Activated CD8-positive, alpha-beta memory T cell treated with anti-CD3 and anti-CD28 coated beads for 36 hours (primary cell): ENCODE data around the gene TUBB2B. TPM values are rescaled to one million over a fixed set of nuclear protein-coding genes. Genes with fewer than 3 reads are reported as not detected.
"Not testable (repeated sequence)": the region's sequence is repeated elsewhere in the genome, so short reads cannot be mapped to it uniquely, and the experiment has no call there.

Experiments
- CTCF ChIA-PET: fragments of 350-600 bp; sonication (Branson Sonifier 250); formaldehyde crosslinking; loops from one replicate; lab custom pipeline; 2021; ENCODE audit warnings: antibody characterized with exemption; lab: Charles Lee
- POLR2A ChIA-PET: fragments of 350-600 bp; sonication (Branson Sonifier 250); formaldehyde crosslinking; loops from one replicate; lab custom pipeline; 2021; ENCODE audit warnings: antibody characterized with exemption; lab: Charles Lee
- total RNA-seq, 2 experiments: library from RNA; stranded (reverse); gene quantifications; one replicate each; pipeline ENCODE4 v1.2.3, GENCODE V29; 2021

TUBB2B gene
- total RNA-seq, 2 experiments from 2014 or later, result not detected

DNA sequence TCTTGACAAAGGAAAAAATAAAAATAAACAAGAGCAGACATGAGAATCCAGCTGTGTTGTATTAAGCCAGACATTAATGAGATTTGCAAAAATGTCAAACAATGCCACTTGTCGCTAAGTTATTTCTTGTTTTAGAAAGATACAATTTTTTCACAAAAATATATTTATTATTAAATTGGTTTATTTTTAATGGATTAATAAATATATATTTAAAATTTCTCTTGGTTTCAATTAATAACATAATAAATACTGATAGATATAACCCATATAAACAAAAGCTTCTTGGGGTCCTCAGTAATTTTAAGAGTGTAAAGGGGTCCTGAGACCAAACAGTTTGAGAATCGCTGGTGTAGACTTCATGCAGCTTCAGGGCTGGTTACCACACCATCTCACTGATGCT, 26.1 kb downstream of the TUBB2B start:
- CTCF ChIA-PET, result no interaction called here

DNA sequence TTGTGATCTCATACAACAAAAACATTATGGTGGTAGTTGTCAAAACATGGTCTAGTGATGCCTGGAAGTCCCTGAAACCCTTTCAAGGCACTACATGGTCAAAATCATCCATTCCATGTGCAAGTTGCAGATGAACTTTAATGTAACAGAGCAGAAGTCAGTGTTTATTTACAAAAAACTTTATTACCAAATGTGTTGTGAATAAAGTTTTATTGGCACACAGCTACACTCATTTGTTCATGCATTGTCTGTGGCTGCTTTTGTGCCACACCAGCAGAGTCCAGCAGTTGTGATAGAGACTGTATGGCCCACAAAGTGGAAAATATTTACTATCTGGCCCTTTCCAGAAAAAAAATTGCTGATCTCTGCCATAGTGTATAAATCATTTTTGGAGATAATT, 26.8 kb downstream of the TUBB2B start:
- ChIA-PET CTCF (no interaction called here), POLR2A (no interaction called here)

More for the DNA sequence above, 26.1 kb downstream of the TUBB2B start:
- POLR2A ChIA-PET, result no interaction called here

- CTCF ChIA-PET, result no interaction called here
These were observed 28.1 kb downstream of the TUBB2B start for GRCh38 chr6:3199382-3199781.

DNA sequence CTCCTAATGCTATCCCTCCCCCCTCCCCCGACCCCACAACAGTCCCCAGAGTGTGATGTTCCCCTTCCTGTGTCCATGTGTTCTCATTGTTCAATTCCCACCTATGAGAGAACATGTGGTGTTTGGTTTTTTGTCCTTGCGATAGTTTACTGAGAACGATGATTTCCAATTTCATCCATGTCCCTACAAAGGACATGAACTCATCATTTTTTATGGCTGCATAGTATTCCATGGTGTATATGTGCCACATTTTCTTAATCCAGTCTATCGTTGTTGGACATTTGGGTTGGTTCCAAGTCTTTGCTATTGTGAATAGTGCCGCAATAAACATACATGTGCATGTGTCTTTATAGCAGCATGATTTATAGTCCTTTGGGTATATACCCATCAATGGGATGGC, 29.7 kb downstream of the TUBB2B start:
- CTCF ChIA-PET, POLR2A ChIA-PET: not testable (repeated sequence)

More at GRCh38 chr6:3199382-3199781, 28.1 kb downstream of the TUBB2B start:
- POLR2A ChIA-PET, result no interaction called here

GRCh38 chr6:3196770-3197169, 30.7 kb downstream of the TUBB2B start:
- ChIA-PET CTCF (interaction anchor here (0.6 kb wide), 1 partner anchor 1334 kb away, joined by 3 read pairs; no protein-coding TSS in a partner anchor), POLR2A (interaction anchor here (0.5 kb wide), 1 partner anchor 1528 kb away, joined by 6 read pairs; no protein-coding TSS in a partner anchor)

DNA sequence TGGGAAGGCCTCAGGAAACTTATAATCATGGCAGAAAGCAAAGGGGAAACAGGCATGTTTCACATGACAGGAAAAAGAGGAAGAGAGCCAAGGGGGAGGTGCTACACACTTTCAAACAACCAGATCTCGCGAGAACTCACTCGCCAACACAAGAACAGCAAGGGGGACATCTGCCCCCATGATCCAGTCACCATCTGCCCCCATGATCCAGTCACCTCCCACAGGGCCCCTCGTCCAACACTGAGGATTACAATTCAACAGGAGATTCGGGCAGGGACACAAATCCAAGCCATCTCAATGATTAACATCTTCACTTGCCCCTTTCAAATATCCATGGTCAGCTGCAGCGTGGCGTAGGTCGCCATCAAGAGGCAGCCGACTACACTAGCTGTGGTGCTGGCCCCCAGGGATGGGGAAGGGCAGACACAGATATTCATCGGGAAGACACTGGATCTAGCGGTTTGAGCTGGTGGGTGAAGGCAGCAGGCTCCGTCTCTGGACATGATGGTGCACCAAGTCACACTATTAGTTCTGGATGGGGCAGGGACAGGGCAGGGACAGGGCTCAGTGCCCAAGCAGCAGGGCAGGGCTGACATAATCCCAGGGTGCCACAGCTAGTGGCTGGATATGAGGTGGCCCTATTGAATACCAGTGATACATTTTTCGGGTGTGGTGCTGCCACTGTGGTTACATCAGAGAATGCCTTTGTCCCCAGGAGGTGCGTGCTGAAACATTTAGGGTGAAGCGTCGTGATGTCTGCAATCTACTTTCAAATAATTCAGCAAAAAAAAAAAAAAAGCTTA, 31.6 kb downstream of the TUBB2B start:
- ChIA-PET CTCF (interaction anchor here (0.6 kb wide), 1 partner anchor 1333 kb away, joined by 3 read pairs; no protein-coding TSS in a partner anchor), POLR2A (interaction anchor here (0.5 kb wide), 1 partner anchor 1529 kb away, joined by 6 read pairs; no protein-coding TSS in a partner anchor)

DNA sequence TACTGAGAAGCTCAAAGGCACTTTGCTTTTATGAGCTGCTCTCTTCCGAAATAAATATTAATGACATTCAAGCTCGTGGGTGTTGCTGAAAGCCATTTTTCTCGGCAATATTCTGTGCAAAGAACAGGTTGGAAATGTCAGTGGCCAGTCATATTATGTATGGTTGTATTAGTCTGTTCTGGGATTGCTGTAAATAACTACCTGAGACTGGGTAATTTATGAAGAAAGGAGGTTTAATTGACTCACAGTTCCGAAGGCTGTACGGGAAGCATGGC, 32.1 kb downstream of the TUBB2B start:
- ChIA-PET POLR2A (no interaction called here), CTCF (no interaction called here)

DNA sequence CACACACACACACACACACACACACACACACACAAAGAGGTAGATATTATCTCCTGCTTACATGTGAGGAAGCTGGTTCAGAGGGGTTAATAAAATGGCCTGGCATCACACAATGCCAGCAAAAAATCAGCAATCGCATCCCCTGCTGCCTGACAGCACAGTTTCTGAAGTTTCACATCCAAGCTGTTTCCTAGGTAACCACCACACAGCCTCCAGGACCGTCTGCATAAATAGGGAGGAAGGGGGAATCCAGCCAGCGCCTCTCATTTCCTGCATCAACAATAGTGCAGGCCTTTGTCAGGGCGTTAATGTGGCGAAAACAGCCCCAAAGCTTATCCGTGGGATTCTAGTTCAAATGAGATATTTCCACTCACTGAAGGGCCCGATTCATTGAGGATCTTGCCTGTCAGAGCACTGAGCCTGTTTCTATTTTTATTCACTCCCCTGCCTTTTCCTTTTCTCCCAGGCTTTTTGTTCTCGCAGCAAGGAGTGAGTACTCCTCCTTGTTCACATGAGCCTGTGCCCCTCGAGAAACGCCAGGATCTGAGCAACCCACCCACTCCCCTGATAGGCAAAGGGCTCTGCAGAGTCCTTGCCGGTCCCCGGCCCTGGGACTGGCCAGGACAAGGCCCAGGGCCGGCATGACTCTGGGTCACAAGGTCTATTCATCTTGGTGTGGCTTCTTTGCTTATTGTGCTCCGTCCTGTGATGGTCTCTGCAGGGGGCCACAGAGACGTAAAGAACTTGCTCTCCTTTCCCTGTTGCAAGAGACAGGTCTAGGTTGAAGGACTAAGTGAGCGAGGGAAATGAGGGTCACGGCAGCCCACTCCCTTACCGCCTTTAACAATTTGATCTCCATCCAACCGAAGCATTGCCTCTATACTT, 32.7 kb downstream of the TUBB2B start:
- CTCF ChIA-PET, result interaction anchor here (0.8 kb wide), 1 partner anchor 68 kb away, joined by 3 read pairs; no protein-coding TSS in a partner anchor

DNA sequence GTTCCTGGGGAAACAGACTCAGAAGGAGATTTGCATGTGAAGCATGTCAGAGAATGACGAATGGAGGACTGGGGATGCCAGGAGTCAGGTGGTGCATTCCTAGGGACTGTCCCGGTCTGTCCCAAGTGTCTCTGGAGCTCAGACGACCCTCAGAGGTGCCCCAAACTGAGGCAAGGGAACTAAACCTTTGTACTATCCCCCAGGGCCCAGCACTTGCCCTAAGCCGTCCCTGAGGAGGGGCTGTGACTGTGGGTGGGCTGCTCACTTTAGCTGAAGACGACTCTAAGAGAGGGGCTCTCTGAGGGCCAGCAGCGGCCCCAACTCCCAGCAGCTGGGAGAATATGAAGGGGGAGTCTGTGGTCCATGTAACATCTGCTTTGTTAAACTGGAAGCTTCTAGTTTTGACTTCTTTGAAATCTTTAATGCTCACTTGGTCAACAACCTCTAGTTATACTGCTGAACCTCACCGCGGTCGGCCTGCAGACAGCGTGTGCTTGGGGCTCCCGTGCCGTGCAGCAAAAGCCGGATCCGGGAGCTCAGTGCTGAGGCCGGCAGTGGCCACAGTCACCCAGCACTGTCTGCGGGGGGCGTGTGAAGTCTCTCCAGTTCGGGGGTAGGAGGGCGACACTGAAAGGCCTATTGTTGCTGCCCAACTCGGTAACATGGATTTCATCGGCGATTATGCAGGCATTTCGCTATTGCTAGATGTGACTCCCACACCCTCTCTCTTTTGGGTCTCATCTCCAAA, 34.2 kb downstream of the TUBB2B start:
- POLR2A ChIA-PET, result no interaction called here
- CTCF ChIA-PET, result interaction anchor here (0.5 kb wide), 1 partner anchor 1194 kb away, joined by 3 read pairs; no protein-coding TSS in a partner anchor

More for the DNA sequence above, 32.7 kb downstream of the TUBB2B start:
- POLR2A ChIA-PET, result interaction anchor here (0.7 kb wide), 1 partner anchor 104 kb away, joined by 3 read pairs; no protein-coding TSS in a partner anchor

GRCh38 chr6:3190779-3191178, 36.7 kb downstream of the TUBB2B start:
- ChIA-PET POLR2A (no interaction called here), CTCF (no interaction called here)

DNA sequence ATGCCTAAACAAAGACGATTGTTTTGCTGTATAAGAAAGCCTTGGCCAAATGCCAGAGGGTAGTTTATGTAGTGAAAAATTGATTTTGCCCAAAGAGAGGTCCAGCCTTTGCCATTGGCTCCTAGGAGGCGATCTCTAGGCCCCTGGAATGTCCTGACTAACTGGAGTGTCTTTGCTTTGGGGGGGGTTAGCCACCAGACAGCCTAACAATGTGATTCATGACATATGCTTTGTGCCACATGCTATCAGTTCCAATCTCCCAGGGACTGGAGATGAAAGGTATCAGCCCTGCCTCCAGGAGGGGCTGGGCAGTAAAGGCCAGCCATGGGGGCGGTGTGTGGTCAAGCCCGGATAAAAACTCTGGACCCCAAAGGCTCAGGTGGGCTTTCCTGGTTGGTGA, 37.4 kb downstream of the TUBB2B start:
- ChIA-PET CTCF (no interaction called here), POLR2A (no interaction called here)

DNA sequence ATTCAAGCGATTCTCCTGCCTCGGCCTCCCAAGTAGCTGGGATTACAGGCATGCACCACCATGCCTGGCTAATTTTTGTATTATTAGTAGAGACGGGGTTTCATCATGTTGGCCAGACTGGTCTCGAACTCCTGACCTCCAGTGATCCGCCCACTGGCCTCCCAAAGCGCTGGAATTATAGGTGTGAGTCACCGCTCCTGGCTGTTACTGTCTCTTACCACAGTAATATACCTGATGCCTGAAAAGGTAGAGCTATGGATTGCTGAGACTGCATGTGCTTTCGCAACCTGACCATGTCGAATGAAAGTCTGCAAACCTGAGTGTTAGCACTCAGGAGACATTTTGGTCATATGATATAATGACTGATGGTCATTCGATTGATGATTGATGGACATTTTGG, 38.3 kb downstream of the TUBB2B start:
- CTCF ChIA-PET, POLR2A ChIA-PET: not testable (repeated sequence)

DNA sequence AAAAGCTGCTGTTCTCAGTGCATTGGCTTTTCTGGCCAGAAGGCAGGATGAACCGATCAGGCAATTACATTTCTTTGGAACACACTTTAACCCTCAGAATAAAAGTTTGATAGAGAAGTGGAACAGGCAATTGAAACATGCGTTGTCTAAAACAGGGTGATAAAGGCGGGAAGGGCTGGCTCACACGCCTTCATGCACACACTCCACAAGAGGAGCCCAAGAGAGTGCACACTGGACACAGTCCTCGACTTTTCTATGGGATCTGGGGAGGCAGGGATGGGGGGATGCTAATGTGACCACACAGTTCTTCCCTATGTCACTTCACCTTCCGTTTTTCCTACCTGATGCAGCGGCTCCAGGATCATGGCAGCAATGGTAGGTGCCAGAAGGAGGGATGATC, 39.2 kb downstream of the TUBB2B start:
- POLR2A ChIA-PET, result no interaction called here

GRCh38 chr6:3186974-3187382, 40.5 kb downstream of the TUBB2B start:
- ChIA-PET POLR2A (no interaction called here), CTCF (no interaction called here)

More for the DNA sequence above, 39.2 kb downstream of the TUBB2B start:
- CTCF ChIA-PET, result no interaction called here

- CTCF ChIA-PET, result no interaction called here
- POLR2A ChIA-PET, result no interaction called here
These were observed 44.4 kb downstream of the TUBB2B start for GRCh38 chr6:3183066-3183465.

GRCh38 chr6:3181105-3181504, 46.3 kb downstream of the TUBB2B start:
- CTCF ChIA-PET, result interaction anchor here (0.7 kb wide), 1 partner anchor 34 kb away, joined by 3 read pairs; no protein-coding TSS in a partner anchor
- POLR2A ChIA-PET, result no interaction called here

DNA sequence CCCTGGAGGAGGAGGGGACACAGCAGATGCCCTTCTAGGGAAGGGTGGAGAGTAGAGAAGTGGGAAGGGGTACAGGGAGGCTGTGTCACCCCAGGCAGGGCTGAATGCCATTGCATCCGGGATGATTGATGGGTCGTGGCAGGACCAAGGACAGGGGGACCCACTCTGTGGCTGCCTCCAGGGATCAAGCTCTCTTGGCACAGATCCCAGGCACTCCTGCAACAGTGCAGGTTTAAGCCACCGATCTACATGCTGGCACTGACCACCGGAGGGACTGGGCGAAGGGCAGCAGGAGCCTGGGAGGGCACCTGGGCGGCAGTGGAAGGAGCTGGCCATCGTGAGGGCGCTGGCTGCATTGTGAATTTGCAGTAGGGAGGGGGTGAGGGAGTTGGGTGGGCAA, 47.5 kb downstream of the TUBB2B start:
- POLR2A ChIA-PET, result not testable (repeated sequence)

GRCh38 chr6:3178666-3179065, 48.8 kb downstream of the TUBB2B start:
- POLR2A ChIA-PET, CTCF ChIA-PET: not testable (repeated sequence)

More for the DNA sequence above, 47.5 kb downstream of the TUBB2B start:
- CTCF ChIA-PET, result not testable (repeated sequence)
